Body of pancreas (tissue), 4 donors: ENCODE results near the gene CCDC12. TPM values are rescaled to one million over a fixed set of nuclear protein-coding genes. Genes with fewer than 3 reads are reported as not detected.

Source experiments
- ATAC-seq: fragments of 150-250 bp; one replicate; pipeline ENCODE4 v1.9.1; 2016
- DNase-seq, 4 donors: peaks; one replicate each; pipeline ENCODE4 v3.0.0-alpha.2; 2019
- H3K27ac ChIP-seq, 4 donors: fragments of 200-600 bp; sonication (generic); 1 replicate in 3 of 4; 2 replicates in 1 of 4; pipeline versions ENCODE4 v1.5.1 to v1.6.1; 2016 to 2019; ENCODE audit warnings: mild to moderate bottlenecking in 1 of 4, mixed read lengths in 1 of 4, moderate library complexity in 1 of 4
- H3K27me3 ChIP-seq, 2 donors: fragments of 200-600 bp; sonication (generic); one replicate each; pipeline ENCODE4 v1.6.0; 2016; ENCODE audit warnings: mild to moderate bottlenecking in 1 of 2
- H3K36me3 ChIP-seq, 2 donors: fragments of 200-600 bp; sonication (generic); replicated peaks in 1 of 2; 2 replicates each; pipeline ENCODE4 v1.5.1; 2016; ENCODE audit warnings: low read depth in 2 of 2; ENCODE audit not compliant: insufficient read depth in 1 of 2
- H3K4me1 ChIP-seq: fragments of 200-600 bp; sonication (generic); one replicate; pipeline ENCODE4 v1.6.0; 2016
- H3K4me3 ChIP-seq, 2 donors: fragments of 200-600 bp; sonication (generic); 1 replicate in 1 of 2; 2 replicates in 1 of 2; pipeline ENCODE4 v1.5.1; 2016 to 2019
- H3K9me3 ChIP-seq, 3 donors: fragments of 200-600 bp; sonication (generic); 1 replicate in 2 of 3; 2 replicates in 1 of 3; pipeline ENCODE4 v1.5.1; 2016
- CTCF ChIP-seq, 7 experiments: fragments of 450-650 bp in 4 of 7; fragments of 200-600 bp in 3 of 7; sonication (generic) in 3 of 7; IDR thresholded peaks; one replicate each; pipeline ENCODE4 v1.5.1; 2016 to 2019; ENCODE audit warnings: antibody characterized with exemption in 7 of 7
- POLR2A ChIP-seq, 3 donors: fragments of 450-650 bp; IDR thresholded peaks; one replicate each; pipeline ENCODE4 v1.6.1; 2016; ENCODE audit warnings: antibody characterized with exemption in 3 of 3, mild to moderate bottlenecking in 2 of 3
- WGBS, 2 donors: methylation state at CpG; one replicate each; pipeline ENCODE4 v1.1.5; 2017; 5-methylcytosine and 5-hydroxymethylcytosine counted together
- intact Hi-C: fragments of 100-400 bp; cut with DNase I; formaldehyde crosslinking; loops from one replicate; pipeline ENCODE4 v1.15.1; 2023
- total RNA-seq, 2 donors: library from RNA; depleted of rRNA; stranded (reverse); fragments of >200 nt; gene quantifications; one replicate each; pipeline ENCODE4 v1.1.0, GENCODE V29; 2016

CCDC12 gene
- total RNA-seq, 2 donors from 2014 or later = 25.4 to 67.2 TPM

GRCh38 chr3:47003461-47004368, 27.2 kb upstream of the CCDC12 start:
- Histone ChIP-seq H3K36me3 (peaks cover 4 to 24% of the 10 kb centered on the region in 2 donors), H3K9me3 (no peaks in the 10 kb centered on the region), H3K27ac (no peak overlapping the region), H3K27me3 (no peaks in the 10 kb centered on the region), H3K4me1 (peaks cover 2% of the 10 kb centered on the region), H3K4me3 (no peak overlapping the region)
- ATAC-seq (no peak), DNase-seq (peak in 1 of 4 donors; percentile 9)
- 92 to 94% methylated on average over 24 to 26 of the region's 27 CpGs for WGBS, 2 donors
- intact Hi-C loops = no loop called here
- TF ChIP-seq POLR2A (IDR thresholded peaks at IDR 0.05) (no peak), CTCF (IDR thresholded peaks at IDR 0.05) (no peak)

- TF ChIP-seq POLR2A (IDR thresholded peaks at IDR 0.05) (no peak), CTCF (IDR thresholded peaks at IDR 0.05) (no peak)
- no peaks in the 10 kb centered on the region for H3K27me3 ChIP-seq
- 85 to 92% methylated on average over 10 of the region's 10 CpGs for WGBS, 2 donors
- intact Hi-C loops = no loop called here
- no peak for ATAC-seq
- H3K4me3 ChIP-seq = no peak overlapping the region
- H3K36me3 ChIP-seq = peaks cover 4 to 24% of the 10 kb centered on the region in 2 donors
- H3K4me1 ChIP-seq = no peaks in the 10 kb centered on the region
- H3K9me3 ChIP-seq = no peaks in the 10 kb centered on the region
- no peak overlapping the region for H3K27ac ChIP-seq
- DNase-seq = peak in 1 of 4 donors; percentile 10
These were observed 26.5 kb upstream of the CCDC12 start for GRCh38 chr3:47003056-47003410.

GRCh38 chr3:47002171-47003055, 25.9 kb upstream of the CCDC12 start:
- no peaks in the 10 kb centered on the region for H3K9me3 ChIP-seq
- ATAC-seq (no peak), DNase-seq (peak in 2 of 4 donors; percentile 6 to 11)
- intact Hi-C loops = no loop called here
- H3K4me1 ChIP-seq = no peaks in the 10 kb centered on the region
- no peak overlapping the region for H3K27ac ChIP-seq
- H3K4me3 ChIP-seq = no peak overlapping the region
- no peaks in the 10 kb centered on the region for H3K27me3 ChIP-seq
- peaks cover 4 to 24% of the 10 kb centered on the region in 2 donors for H3K36me3 ChIP-seq
- TF ChIP-seq POLR2A (IDR thresholded peaks at IDR 0.05) (no peak), CTCF (IDR thresholded peaks at IDR 0.05) (no peak)
- 87 to 88% methylated on average over 24 to 32 of the region's 35 CpGs for WGBS, 2 donors

- H3K27ac ChIP-seq = no peak overlapping the region
- ATAC-seq (no peak), DNase-seq (peak in 1 of 4 donors; percentile 9)
- peaks cover 4 to 24% of the 10 kb centered on the region in 2 donors for H3K36me3 ChIP-seq
- WGBS, 2 donors = 95% methylated on average over 8 to 16 of the region's 16 CpGs
- intact Hi-C loops = no loop called here
- H3K27me3 ChIP-seq = no peaks in the 10 kb centered on the region
- H3K9me3 ChIP-seq = no peaks in the 10 kb centered on the region
- H3K4me3 ChIP-seq = no peak overlapping the region
- TF ChIP-seq POLR2A (IDR thresholded peaks at IDR 0.05) = no peak
- TF ChIP-seq CTCF (IDR thresholded peaks at IDR 0.05) = no peak
- no peaks in the 10 kb centered on the region for H3K4me1 ChIP-seq
These were observed 25.2 kb upstream of the CCDC12 start for GRCh38 chr3:47001731-47002170.
